ENCODE results near the gene VAPA.
"Not testable (repeated sequence)": the region's sequence is repeated elsewhere in the genome, so short reads cannot be mapped to it uniquely, and the experiment has no call there.

VAPA gene

GRCh38 chr18:9890957-9891356, 22.9 kb upstream of the VAPA start:
- Histone ChIP-seq H3K4me1 (ENCODE audit: control insufficient read depth, insufficient read depth, low read length) (peaks cover 11% of the 10 kb centered on the region), H3K9ac (ENCODE audit: low read length) (no peak overlapping the region), H3K9me3 (ENCODE audit: control insufficient read depth, low read length) (no peaks in the 10 kb centered on the region), H3K36me3 (ENCODE audit: control insufficient read depth, insufficient read depth, low read length, severe bottlenecking) (no peaks in the 10 kb centered on the region), H3K27me3 (replicated peaks; ENCODE audit: control insufficient read depth, insufficient read depth, low read length) (no peaks in the 10 kb centered on the region), H3K4me3 (ENCODE audit: low read length) (no peak overlapping the region)
- no peak for DNase-seq (ENCODE audit: low read depth)

DNA sequence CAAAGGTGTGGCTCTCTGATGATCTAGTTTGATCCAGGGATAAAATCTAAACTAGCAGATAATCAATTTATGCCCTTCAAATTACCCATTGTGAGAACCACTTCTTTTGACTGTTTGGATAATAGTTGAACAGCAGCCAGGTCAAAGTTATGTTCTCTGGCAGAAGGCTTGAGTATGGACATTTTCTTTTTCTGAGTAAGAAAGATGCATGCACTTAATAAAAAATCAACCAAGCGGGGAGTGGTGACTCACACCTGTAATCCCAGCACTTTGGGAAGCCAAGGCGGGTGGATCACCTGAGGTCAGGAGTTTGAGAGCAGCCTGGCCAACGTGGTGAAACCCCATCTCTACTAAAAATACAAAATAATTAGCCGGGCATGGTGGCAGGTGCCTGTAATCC, 22.3 kb upstream of the VAPA start:
- H3K27me3 ChIP-seq (replicated peaks; ENCODE audit: control insufficient read depth, insufficient read depth, low read length): not testable (repeated sequence)

GRCh38 chr18:9894454-9895068, 19.3 kb upstream of the VAPA start:
- no peaks in the 10 kb centered on the region for H3K27me3 ChIP-seq (replicated peaks; ENCODE audit: control insufficient read depth, insufficient read depth, low read length)
- DNase-seq (ENCODE audit: low read depth): no peak
- H3K9me3 ChIP-seq (ENCODE audit: control insufficient read depth, low read length): no peaks in the 10 kb centered on the region
- H3K4me1 ChIP-seq (ENCODE audit: control insufficient read depth, insufficient read depth, low read length): peaks cover 11% of the 10 kb centered on the region
- no peaks in the 10 kb centered on the region for H3K36me3 ChIP-seq (ENCODE audit: control insufficient read depth, insufficient read depth, low read length, severe bottlenecking)
- H3K4me3 ChIP-seq (ENCODE audit: low read length): no peak overlapping the region
- no peak overlapping the region for H3K9ac ChIP-seq (ENCODE audit: low read length)

More for the DNA sequence above, 22.3 kb upstream of the VAPA start:
- not testable (repeated sequence) for DNase-seq (ENCODE audit: low read depth); H3K4me3 ChIP-seq (ENCODE audit: low read length); H3K9ac ChIP-seq (ENCODE audit: low read length); H3K9me3 ChIP-seq (ENCODE audit: control insufficient read depth, low read length); H3K36me3 ChIP-seq (ENCODE audit: control insufficient read depth, insufficient read depth, low read length, severe bottlenecking)
- H3K4me1 ChIP-seq (ENCODE audit: control insufficient read depth, insufficient read depth, low read length): peaks cover 11% of the 10 kb centered on the region

- Histone ChIP-seq H3K9ac (ENCODE audit: low read length) (no peak overlapping the region), H3K4me1 (ENCODE audit: control insufficient read depth, insufficient read depth, low read length) (peaks cover 6% of the 10 kb centered on the region), H3K27me3 (replicated peaks; ENCODE audit: control insufficient read depth, insufficient read depth, low read length) (no peaks in the 10 kb centered on the region), H3K4me3 (ENCODE audit: low read length) (no peak overlapping the region), H3K9me3 (ENCODE audit: control insufficient read depth, low read length) (no peaks in the 10 kb centered on the region), H3K36me3 (ENCODE audit: control insufficient read depth, insufficient read depth, low read length, severe bottlenecking) (no peaks in the 10 kb centered on the region)
- DNase-seq (ENCODE audit: low read depth): no peak
These were observed 16.7 kb upstream of the VAPA start for GRCh38 chr18:9897129-9897528.

DNA sequence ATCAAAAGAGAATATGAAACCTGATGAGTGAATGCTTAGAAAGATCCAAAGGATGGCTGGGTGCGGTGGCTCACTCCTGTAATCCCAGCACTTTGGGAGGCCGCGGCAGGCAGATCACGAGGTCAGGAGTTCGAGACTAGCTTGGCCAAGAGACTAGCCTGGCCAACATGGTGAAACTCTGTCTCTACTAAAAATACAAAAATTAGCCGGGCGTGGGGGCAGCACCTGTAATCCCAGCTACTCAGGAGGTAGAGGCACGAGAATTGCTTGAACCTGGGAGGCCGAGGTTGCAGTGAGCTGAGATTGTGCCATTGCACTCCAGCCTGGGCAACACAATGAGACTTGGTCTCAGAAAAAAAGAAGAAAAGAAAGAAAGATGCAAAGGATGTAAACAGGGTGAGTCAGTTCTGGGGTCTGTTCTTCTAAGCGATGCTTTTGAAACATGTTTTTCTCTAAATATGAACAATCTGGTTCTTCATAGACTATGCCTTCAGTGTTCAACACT, 16.0 kb upstream of the VAPA start:
- H3K27me3 ChIP-seq (replicated peaks; ENCODE audit: control insufficient read depth, insufficient read depth, low read length); H3K9ac ChIP-seq (ENCODE audit: low read length); H3K36me3 ChIP-seq (ENCODE audit: control insufficient read depth, insufficient read depth, low read length, severe bottlenecking); H3K9me3 ChIP-seq (ENCODE audit: control insufficient read depth, low read length); H3K4me3 ChIP-seq (ENCODE audit: low read length); H3K4me1 ChIP-seq (ENCODE audit: control insufficient read depth, insufficient read depth, low read length); DNase-seq (ENCODE audit: low read depth): not testable (repeated sequence)

GRCh38 chr18:9898792-9899549, 14.8 kb upstream of the VAPA start:
- H3K4me3 ChIP-seq (ENCODE audit: low read length): no peak overlapping the region
- H3K27me3 ChIP-seq (replicated peaks; ENCODE audit: control insufficient read depth, insufficient read depth, low read length): no peaks in the 10 kb centered on the region
- DNase-seq (ENCODE audit: low read depth): peak; percentile 33
- H3K9ac ChIP-seq (ENCODE audit: low read length): no peak overlapping the region
- H3K4me1 ChIP-seq (ENCODE audit: control insufficient read depth, insufficient read depth, low read length): peaks cover 6% of the 10 kb centered on the region
- no peaks in the 10 kb centered on the region for H3K36me3 ChIP-seq (ENCODE audit: control insufficient read depth, insufficient read depth, low read length, severe bottlenecking)
- no peaks in the 10 kb centered on the region for H3K9me3 ChIP-seq (ENCODE audit: control insufficient read depth, low read length)

- H3K4me1 ChIP-seq (ENCODE audit: control insufficient read depth, insufficient read depth, low read length); H3K36me3 ChIP-seq (ENCODE audit: control insufficient read depth, insufficient read depth, low read length, severe bottlenecking); H3K9ac ChIP-seq (ENCODE audit: low read length); H3K27me3 ChIP-seq (replicated peaks; ENCODE audit: control insufficient read depth, insufficient read depth, low read length); H3K4me3 ChIP-seq (ENCODE audit: low read length); H3K9me3 ChIP-seq (ENCODE audit: control insufficient read depth, low read length); DNase-seq (ENCODE audit: low read depth): not testable (repeated sequence)
These were observed 14.3 kb upstream of the VAPA start for GRCh38 chr18:9899550-9899930.

GRCh38 chr18:9900699-9901098, 13.1 kb upstream of the VAPA start:
- H3K27me3 ChIP-seq (replicated peaks; ENCODE audit: control insufficient read depth, insufficient read depth, low read length): no peaks in the 10 kb centered on the region

DNA sequence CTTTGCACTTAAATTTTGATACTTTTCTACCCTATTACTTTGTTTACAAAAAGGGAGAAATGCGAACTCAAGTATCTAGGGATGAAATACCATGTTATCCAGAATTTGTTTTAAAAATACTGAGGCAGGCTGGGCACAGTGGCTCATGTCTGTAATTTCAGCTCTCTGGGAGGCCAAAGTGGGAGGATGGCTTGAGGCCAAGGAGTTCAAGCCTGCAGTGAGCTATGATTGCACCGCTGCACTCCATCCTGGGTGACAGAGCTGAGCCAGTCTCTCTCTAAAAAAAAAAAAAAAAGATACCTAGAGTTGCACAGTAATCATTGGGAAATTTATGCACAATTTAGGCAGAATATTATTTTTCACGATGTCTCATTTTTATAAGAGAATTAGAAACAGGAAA, 12.4 kb upstream of the VAPA start:
- no peaks in the 10 kb centered on the region for H3K36me3 ChIP-seq (ENCODE audit: control insufficient read depth, insufficient read depth, low read length, severe bottlenecking)
- DNase-seq (ENCODE audit: low read depth): peak; percentile 74
- H3K9me3 ChIP-seq (ENCODE audit: control insufficient read depth, low read length): no peaks in the 10 kb centered on the region
- H3K9ac ChIP-seq (ENCODE audit: low read length): no peak overlapping the region
- H3K4me3 ChIP-seq (ENCODE audit: low read length): no peak overlapping the region
- H3K27me3 ChIP-seq (replicated peaks; ENCODE audit: control insufficient read depth, insufficient read depth, low read length): no peaks in the 10 kb centered on the region
- H3K4me1 ChIP-seq (ENCODE audit: control insufficient read depth, insufficient read depth, low read length): peaks cover 14% of the 10 kb centered on the region

More at GRCh38 chr18:9900699-9901098, 13.1 kb upstream of the VAPA start:
- Histone ChIP-seq H3K4me3 (ENCODE audit: low read length) (no peak overlapping the region), H3K4me1 (ENCODE audit: control insufficient read depth, insufficient read depth, low read length) (peaks cover 11% of the 10 kb centered on the region), H3K36me3 (ENCODE audit: control insufficient read depth, insufficient read depth, low read length, severe bottlenecking) (no peaks in the 10 kb centered on the region), H3K9ac (ENCODE audit: low read length) (no peak overlapping the region), H3K9me3 (ENCODE audit: control insufficient read depth, low read length) (no peaks in the 10 kb centered on the region)
- no peak for DNase-seq (ENCODE audit: low read depth)

DNA sequence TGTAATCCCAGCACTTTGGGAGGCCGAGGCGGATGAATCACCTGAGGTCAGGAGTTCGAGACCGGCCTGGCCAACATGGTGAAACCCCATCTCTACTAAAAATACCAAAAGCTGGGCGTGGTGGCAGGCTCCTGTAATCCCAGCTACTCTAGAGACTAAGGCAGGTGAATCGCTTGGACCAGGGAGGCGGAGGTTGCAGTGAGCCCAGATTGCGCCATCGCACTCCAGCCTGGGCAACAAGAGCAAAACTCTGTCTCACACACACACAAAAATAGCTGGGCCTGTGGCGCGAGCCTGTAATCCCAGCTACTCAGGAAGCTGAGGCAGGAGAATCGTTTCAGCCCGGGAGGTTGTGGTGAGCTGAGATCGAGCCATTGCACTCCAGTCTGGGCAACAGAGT, 11.6 kb upstream of the VAPA start:
- DNase-seq (ENCODE audit: low read depth): not testable (repeated sequence)

GRCh38 chr18:9902832-9903231, 11.0 kb upstream of the VAPA start:
- DNase-seq (ENCODE audit: low read depth): no peak
- Histone ChIP-seq H3K9me3 (ENCODE audit: control insufficient read depth, low read length) (no peaks in the 10 kb centered on the region), H3K9ac (ENCODE audit: low read length) (no peak overlapping the region), H3K27me3 (replicated peaks; ENCODE audit: control insufficient read depth, insufficient read depth, low read length) (no peaks in the 10 kb centered on the region), H3K4me3 (ENCODE audit: low read length) (no peak overlapping the region), H3K4me1 (ENCODE audit: control insufficient read depth, insufficient read depth, low read length) (peaks cover 14% of the 10 kb centered on the region), H3K36me3 (ENCODE audit: control insufficient read depth, insufficient read depth, low read length, severe bottlenecking) (no peaks in the 10 kb centered on the region)

More for the DNA sequence above, 11.6 kb upstream of the VAPA start:
- not testable (repeated sequence) for H3K36me3 ChIP-seq (ENCODE audit: control insufficient read depth, insufficient read depth, low read length, severe bottlenecking); H3K4me3 ChIP-seq (ENCODE audit: low read length); H3K9me3 ChIP-seq (ENCODE audit: control insufficient read depth, low read length); H3K27me3 ChIP-seq (replicated peaks; ENCODE audit: control insufficient read depth, insufficient read depth, low read length); H3K9ac ChIP-seq (ENCODE audit: low read length)
- peaks cover 14% of the 10 kb centered on the region for H3K4me1 ChIP-seq (ENCODE audit: control insufficient read depth, insufficient read depth, low read length)
